ENCODE results near the gene UBAC1.

The UBAC1 gene

DNA sequence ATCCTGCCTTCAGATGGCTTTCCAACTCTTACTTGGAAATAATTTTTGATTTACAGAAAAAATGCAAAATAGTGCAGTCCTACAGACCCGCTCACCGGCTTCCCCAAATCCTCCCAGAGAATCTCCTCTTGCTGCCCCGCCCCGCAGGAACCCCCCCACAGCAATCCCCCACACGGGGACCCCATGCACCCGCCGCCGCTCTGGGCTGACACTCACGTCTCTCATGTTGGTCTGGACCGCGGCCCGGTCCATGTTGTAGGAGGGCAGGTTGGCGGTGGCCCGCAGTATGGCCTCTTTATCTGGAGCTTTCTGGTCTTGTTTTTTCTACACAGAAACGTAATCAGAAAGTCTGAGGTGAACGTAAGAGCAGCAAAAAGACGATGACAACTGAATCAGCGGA is 13.6 kb downstream of the UBAC1 start:
- no peak for TF ChIP-seq NFIC (IDR thresholded peaks at IDR 0.05)
- TF ChIP-seq, protein P1, sequence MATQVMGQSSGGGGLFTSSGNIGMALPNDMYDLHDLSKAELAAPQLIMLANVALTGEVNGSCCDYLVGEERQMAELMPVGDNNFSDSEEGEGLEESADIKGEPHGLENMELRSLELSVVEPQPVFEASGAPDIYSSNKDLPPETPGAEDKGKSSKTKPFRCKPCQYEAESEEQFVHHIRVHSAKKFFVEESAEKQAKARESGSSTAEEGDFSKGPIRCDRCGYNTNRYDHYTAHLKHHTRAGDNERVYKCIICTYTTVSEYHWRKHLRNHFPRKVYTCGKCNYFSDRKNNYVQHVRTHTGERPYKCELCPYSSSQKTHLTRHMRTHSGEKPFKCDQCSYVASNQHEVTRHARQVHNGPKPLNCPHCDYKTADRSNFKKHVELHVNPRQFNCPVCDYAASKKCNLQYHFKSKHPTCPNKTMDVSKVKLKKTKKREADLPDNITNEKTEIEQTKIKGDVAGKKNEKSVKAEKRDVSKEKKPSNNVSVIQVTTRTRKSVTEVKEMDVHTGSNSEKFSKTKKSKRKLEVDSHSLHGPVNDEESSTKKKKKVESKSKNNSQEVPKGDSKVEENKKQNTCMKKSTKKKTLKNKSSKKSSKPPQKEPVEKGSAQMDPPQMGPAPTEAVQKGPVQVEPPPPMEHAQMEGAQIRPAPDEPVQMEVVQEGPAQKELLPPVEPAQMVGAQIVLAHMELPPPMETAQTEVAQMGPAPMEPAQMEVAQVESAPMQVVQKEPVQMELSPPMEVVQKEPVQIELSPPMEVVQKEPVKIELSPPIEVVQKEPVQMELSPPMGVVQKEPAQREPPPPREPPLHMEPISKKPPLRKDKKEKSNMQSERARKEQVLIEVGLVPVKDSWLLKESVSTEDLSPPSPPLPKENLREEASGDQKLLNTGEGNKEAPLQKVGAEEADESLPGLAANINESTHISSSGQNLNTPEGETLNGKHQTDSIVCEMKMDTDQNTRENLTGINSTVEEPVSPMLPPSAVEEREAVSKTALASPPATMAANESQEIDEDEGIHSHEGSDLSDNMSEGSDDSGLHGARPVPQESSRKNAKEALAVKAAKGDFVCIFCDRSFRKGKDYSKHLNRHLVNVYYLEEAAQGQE (IDR thresholded peaks at IDR 0.05; ENCODE audit: low read depth): no peak
- TF ChIP-seq ZBTB7A (IDR thresholded peaks at IDR 0.05; ENCODE audit: low read depth): no peak
- TF ChIP-seq TEAD4 (IDR thresholded peaks at IDR 0.05): no peak
- no peak for TF ChIP-seq CEBPB (IDR thresholded peaks at IDR 0.05)
- TF ChIP-seq, protein P2, sequence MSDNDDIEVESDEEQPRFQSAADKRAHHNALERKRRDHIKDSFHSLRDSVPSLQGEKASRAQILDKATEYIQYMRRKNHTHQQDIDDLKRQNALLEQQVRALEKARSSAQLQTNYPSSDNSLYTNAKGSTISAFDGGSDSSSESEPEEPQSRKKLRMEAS (IDR thresholded peaks at IDR 0.05): no peak
- no peak for TF ChIP-seq TCF12 (IDR thresholded peaks at IDR 0.05; ENCODE audit: low read depth)
- TF ChIP-seq CREB1 (IDR thresholded peaks at IDR 0.05; ENCODE audit: low read depth): no peak
- TF ChIP-seq EP300 (IDR thresholded peaks at IDR 0.05; ENCODE audit: borderline replicate concordance): no peak
- TF ChIP-seq YY1 (IDR thresholded peaks at IDR 0.05; ENCODE audit: low read depth): no peak
- no peak for TF ChIP-seq TAF1 (IDR thresholded peaks at IDR 0.05; ENCODE audit: low read depth)
- no peak for TF ChIP-seq RAD21 (IDR thresholded peaks at IDR 0.05; ENCODE audit: low read depth)
- TF ChIP-seq, protein P3, sequence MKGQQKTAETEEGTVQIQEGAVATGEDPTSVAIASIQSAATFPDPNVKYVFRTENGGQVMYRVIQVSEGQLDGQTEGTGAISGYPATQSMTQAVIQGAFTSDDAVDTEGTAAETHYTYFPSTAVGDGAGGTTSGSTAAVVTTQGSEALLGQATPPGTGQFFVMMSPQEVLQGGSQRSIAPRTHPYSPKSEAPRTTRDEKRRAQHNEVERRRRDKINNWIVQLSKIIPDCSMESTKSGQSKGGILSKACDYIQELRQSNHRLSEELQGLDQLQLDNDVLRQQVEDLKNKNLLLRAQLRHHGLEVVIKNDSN (IDR thresholded peaks at IDR 0.05): no peak
- no peak for TF ChIP-seq FOXM1 (IDR thresholded peaks at IDR 0.05; ENCODE audit: borderline replicate concordance, low read depth)
- no peak for TF ChIP-seq EGR1 (IDR thresholded peaks at IDR 0.05)

DNA sequence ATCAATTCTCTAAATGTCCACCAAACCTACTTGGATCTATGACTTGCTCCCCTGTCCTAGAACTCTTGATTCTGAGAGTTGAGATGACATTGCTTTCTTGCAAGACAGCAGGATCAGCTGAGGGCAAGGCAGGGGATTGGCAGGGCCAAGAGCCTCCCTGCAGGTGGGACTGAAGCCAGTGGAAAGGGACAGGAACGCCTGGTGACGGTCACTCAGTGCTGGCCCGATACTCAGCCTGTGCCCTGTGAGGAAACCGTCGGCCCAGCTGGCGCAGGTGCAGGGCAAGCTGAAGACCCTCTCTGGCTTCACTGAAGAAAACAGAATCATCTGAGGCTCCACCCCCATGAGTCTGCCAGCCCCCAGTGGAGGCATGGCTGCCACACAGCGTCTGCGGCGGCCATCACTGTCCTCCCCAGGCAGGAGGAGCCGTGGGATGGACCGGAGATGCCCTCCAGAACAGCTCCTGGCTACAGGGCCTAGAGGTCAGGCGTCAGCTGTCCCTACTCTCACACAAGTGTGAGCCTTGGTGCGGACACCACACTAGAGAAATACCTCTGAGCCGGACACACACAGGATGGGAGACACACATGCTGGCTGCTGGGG is 14.7 kb downstream of the UBAC1 start:
- no peak for TF ChIP-seq TCF12 (IDR thresholded peaks at IDR 0.05; ENCODE audit: low read depth)

DNA sequence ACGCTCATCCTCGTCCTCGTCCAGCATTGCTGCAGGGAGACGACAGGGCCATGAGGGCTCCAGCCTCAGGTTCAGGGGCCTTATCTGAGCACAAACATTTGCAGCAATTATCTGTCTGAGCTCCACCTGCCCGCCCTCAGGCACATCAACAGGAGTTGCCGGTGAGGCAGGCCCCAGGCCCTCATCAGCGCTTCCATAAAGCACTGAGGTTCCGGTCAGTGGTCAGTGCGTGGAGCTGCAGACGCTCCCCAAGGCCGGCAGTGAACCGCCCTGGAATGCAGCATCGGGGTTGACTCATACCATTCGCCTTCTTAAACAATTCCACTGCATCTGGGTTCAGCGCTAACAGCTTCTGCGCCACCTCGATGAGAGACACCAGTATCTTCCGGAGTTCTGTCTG is 15.2 kb downstream of the UBAC1 start:
- TF ChIP-seq YY1 (IDR thresholded peaks at IDR 0.05; ENCODE audit: low read depth): no peak
- no peak for TF ChIP-seq TAF1 (IDR thresholded peaks at IDR 0.05; ENCODE audit: low read depth)
- no peak for TF ChIP-seq ZBTB7A (IDR thresholded peaks at IDR 0.05; ENCODE audit: low read depth)
- no peak for TF ChIP-seq NFIC (IDR thresholded peaks at IDR 0.05)
- TF ChIP-seq, protein P1 (IDR thresholded peaks at IDR 0.05; ENCODE audit: low read depth): no peak
- TF ChIP-seq EGR1 (IDR thresholded peaks at IDR 0.05): no peak
- TF ChIP-seq, protein P2 (IDR thresholded peaks at IDR 0.05): no peak
- no peak for TF ChIP-seq TCF12 (IDR thresholded peaks at IDR 0.05; ENCODE audit: low read depth)
- TF ChIP-seq, protein P3 (IDR thresholded peaks at IDR 0.05): no peak
- no peak for TF ChIP-seq CEBPB (IDR thresholded peaks at IDR 0.05)
- no peak for TF ChIP-seq TEAD4 (IDR thresholded peaks at IDR 0.05)
- no peak for TF ChIP-seq EP300 (IDR thresholded peaks at IDR 0.05; ENCODE audit: borderline replicate concordance)

DNA sequence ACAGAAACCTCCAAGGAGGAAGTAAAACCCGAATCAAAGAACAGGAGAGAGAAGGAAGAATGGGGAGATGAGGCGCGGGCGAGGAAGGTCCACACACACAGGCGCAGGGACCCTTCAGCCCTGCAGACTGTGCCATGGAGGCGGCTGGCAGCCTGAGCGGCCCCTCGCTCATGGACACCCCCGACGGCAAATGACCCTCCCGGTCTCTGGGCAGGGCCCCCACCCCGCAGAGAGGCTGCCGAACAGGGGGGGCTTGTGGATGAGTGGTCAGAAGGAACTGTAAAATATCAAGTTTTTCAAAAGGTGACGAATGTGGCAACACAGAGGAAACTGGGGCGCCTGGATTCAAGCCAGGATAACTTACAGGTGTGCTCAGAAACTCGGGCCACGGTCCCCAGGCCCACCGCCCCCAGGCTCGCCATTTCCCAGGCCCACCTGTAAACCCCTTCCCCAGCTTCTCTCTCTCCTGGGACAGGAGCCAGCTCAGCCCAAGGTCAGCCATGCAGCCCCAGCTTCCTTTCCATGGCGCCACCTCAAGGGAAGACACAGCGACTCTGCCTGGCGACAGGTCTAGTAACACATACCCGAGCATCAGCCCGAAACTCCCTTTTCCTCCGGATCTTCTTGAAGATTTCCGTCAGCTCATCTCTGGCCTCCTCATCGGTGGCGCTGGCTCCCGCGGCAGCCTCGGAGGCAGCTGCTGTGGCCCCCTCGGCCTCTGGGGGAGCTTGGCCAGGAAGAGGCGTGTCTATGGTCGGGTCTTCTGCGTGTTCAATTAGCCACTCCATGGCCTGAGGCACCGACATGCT is 16.5 kb downstream of the UBAC1 start:
- TF ChIP-seq, protein P2 (IDR thresholded peaks at IDR 0.05): no peak
- TF ChIP-seq FOXM1 (IDR thresholded peaks at IDR 0.05; ENCODE audit: borderline replicate concordance, low read depth) (no peak), CEBPB (IDR thresholded peaks at IDR 0.05) (no peak), EP300 (IDR thresholded peaks at IDR 0.05; ENCODE audit: borderline replicate concordance) (no peak), TAF1 (IDR thresholded peaks at IDR 0.05; ENCODE audit: low read depth) (no peak), TCF12 (IDR thresholded peaks at IDR 0.05; ENCODE audit: low read depth) (no peak), RAD21 (IDR thresholded peaks at IDR 0.05; ENCODE audit: low read depth) (no peak), ZBTB7A (IDR thresholded peaks at IDR 0.05; ENCODE audit: low read depth) (no peak), CREB1 (IDR thresholded peaks at IDR 0.05; ENCODE audit: low read depth) (no peak)
- TF ChIP-seq, protein P1 (IDR thresholded peaks at IDR 0.05; ENCODE audit: low read depth): no peak
- TF ChIP-seq, protein P3 (IDR thresholded peaks at IDR 0.05): no peak

Measured in Ishikawa (cell line).